Measurements from ENCODE around the gene CAPN9. TPM values are rescaled to one million over a fixed set of nuclear protein-coding genes. Genes with fewer than 3 reads are reported as not detected.
"Not testable (repeated sequence)": the region's sequence is repeated elsewhere in the genome, so short reads cannot be mapped to it uniquely, and the experiment has no call there.

Gene CAPN9
- total RNA-seq, 1 donor from 2014 or later: 0.78 TPM

GRCh38 chr1:230766318-230766717, 19.1 kb downstream of the CAPN9 start:
- peaks cover 12% of the 10 kb centered on the region for H3K4me1 Mint-ChIP-seq
- H3K4me3 Mint-ChIP-seq: no peak overlapping the region
- no peaks in the 10 kb centered on the region for H3K36me3 Mint-ChIP-seq
- no peak for TF ChIP-seq CTCF (IDR thresholded peaks at IDR 0.05; ENCODE audit: unreplicated experiment)
- H3K27me3 Mint-ChIP-seq (ENCODE audit: low read depth): peaks cover 11% of the 10 kb centered on the region
- H3K27ac Mint-ChIP-seq: no peak overlapping the region
- no peak for DNase-seq (ENCODE audit: low spot score in 2 of 2, unreplicated experiment in 2 of 2)
- H3K9me3 Mint-ChIP-seq: peaks cover 19% of the 10 kb centered on the region

- not testable (repeated sequence) for H3K27ac Mint-ChIP-seq; H3K4me3 Mint-ChIP-seq; DNase-seq (ENCODE audit: low spot score in 2 of 2, unreplicated experiment in 2 of 2); H3K27me3 Mint-ChIP-seq (ENCODE audit: low read depth); H3K36me3 Mint-ChIP-seq
- peaks cover 15% of the 10 kb centered on the region for H3K4me1 Mint-ChIP-seq
- peaks cover 19% of the 10 kb centered on the region for H3K9me3 Mint-ChIP-seq
Measured at GRCh38 chr1:230767859-230768612, 20.8 kb downstream of the CAPN9 start.

GRCh38 chr1:230768903-230769570, 21.8 kb downstream of the CAPN9 start:
- no peak overlapping the region for H3K4me3 Mint-ChIP-seq
- TF ChIP-seq CTCF (IDR thresholded peaks at IDR 0.05; ENCODE audit: unreplicated experiment): no peak
- H3K27ac Mint-ChIP-seq: peak overlapping the region; percentile 86
- peaks cover 19% of the 10 kb centered on the region for H3K9me3 Mint-ChIP-seq
- H3K4me1 Mint-ChIP-seq: peaks cover 15% of the 10 kb centered on the region
- DNase-seq (ENCODE audit: low spot score in 2 of 2, unreplicated experiment in 2 of 2): no peak
- no peaks in the 10 kb centered on the region for H3K27me3 Mint-ChIP-seq (ENCODE audit: low read depth)
- H3K36me3 Mint-ChIP-seq: no peaks in the 10 kb centered on the region

- H3K9me3 Mint-ChIP-seq: peaks cover 10% of the 10 kb centered on the region
- peaks cover 15% of the 10 kb centered on the region for H3K4me1 Mint-ChIP-seq
- no peak for TF ChIP-seq CTCF (IDR thresholded peaks at IDR 0.05; ENCODE audit: unreplicated experiment)
- no peaks in the 10 kb centered on the region for H3K27me3 Mint-ChIP-seq (ENCODE audit: low read depth)
- no peaks in the 10 kb centered on the region for H3K36me3 Mint-ChIP-seq
- DNase-seq (ENCODE audit: low spot score in 2 of 2, unreplicated experiment in 2 of 2): no peak
- no peak overlapping the region for H3K27ac Mint-ChIP-seq
- H3K4me3 Mint-ChIP-seq: no peak overlapping the region
Measured at GRCh38 chr1:230770317-230770716, 23.1 kb downstream of the CAPN9 start.

GRCh38 chr1:230771773-230772354, 24.7 kb downstream of the CAPN9 start:
- H3K4me1 Mint-ChIP-seq: peaks cover 15% of the 10 kb centered on the region
- peak overlapping the region; percentile 17 for H3K27ac Mint-ChIP-seq
- peaks cover 5% of the 10 kb centered on the region for H3K9me3 Mint-ChIP-seq
- no peak for TF ChIP-seq CTCF (IDR thresholded peaks at IDR 0.05; ENCODE audit: unreplicated experiment)
- DNase-seq (ENCODE audit: low spot score in 2 of 2, unreplicated experiment in 2 of 2): no peak
- H3K27me3 Mint-ChIP-seq (ENCODE audit: low read depth): peaks cover 8% of the 10 kb centered on the region
- H3K4me3 Mint-ChIP-seq: no peak overlapping the region
- H3K36me3 Mint-ChIP-seq: no peaks in the 10 kb centered on the region
